ENCODE data around the gene ZNF641. TPM values are rescaled to one million over a fixed set of nuclear protein-coding genes. Genes with fewer than 3 reads are reported as not detected.

ZNF641 gene
- total RNA-seq (2021; fragmentation: NEBNext Ultra II Directional; extraction: Animal tissue kit (Norgen Biotek cat#: 25700)), result 1 to 10 TPM; 4.2 to 6.4 (median 5.2) TPM
- long read RNA-seq, result 0 reads

DNA sequence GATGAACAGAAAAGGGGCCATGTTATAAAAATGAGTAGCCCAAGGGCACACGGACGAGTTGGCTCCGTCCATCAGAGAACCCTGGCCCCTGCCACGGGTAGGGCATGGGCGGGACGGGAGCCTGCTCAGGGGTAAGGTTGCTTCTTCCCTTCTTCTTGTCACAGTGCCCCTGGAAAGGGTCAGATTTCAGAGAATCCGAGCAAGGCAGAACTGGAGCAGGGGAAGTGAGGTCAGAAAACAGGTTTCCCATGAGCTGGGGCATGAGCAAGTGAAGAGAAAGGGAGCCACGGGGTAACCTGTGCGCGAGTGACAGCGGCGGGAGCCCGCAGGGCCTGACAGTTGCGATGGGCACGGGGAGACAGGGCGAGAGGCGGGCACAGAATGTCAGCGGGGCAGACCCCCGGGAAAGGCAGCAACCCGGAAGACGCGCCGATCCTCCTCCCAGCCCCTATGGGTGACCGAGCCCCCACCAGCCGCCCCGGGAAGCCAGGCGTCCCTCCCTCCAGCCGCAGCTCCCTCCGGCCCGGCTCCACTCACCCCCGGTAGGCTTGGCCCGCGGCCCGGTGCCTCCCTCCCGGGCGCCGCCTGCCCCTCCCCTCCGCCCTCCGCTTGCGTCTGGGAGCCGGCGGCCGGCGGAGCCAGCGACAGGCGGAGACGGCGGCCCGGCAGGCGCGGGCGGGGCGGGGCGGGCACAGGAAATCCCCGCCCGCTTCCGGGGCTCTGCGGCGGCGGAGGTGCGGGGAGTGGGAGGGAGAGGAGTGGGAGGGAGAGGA, at the start of gene ZNF641:
TSS of gene ZNF641 (minus strand) at position 671 of the 773 bp plus-strand sequence. CDS start 2,829 bp downstream, outside the sequence.
- Mint-ChIP-seq H3K27me3 (ENCODE audit: insufficient read depth) (peaks cover 6% of the 10 kb centered on the region), H3K4me1 (ENCODE audit: low read depth) (peaks cover 9% of the 10 kb centered on the region), H3K4me3 (peak within 1 kb of the TSS; percentile 92), H3K27ac (peak within 1 kb of the TSS; percentile 79), H3K9me3 (no peaks in the 10 kb centered on the region), H3K36me3 (ENCODE audit: low read depth) (peaks cover 10% of the 10 kb centered on the region)
- DNase-seq, result peak; percentile 28
- TF ChIP-seq CTCF (IDR thresholded peaks at IDR 0.05), result no peak

GRCh38 chr12:48390026-48390425, 39.3 kb upstream of the ZNF641 start:
- no peak for DNase-seq
- peaks cover 1% of the 10 kb centered on the region for H3K27me3 Mint-ChIP-seq (ENCODE audit: insufficient read depth)

GRCh38 chr12:48389409-48389808, 38.7 kb upstream of the ZNF641 start:
- H3K27ac Mint-ChIP-seq, result peak overlapping the region; percentile 37; the same call in 1 of the 2 replicates
- H3K36me3 Mint-ChIP-seq (ENCODE audit: low read depth), result no peaks in the 10 kb centered on the region
- no peaks in the 10 kb centered on the region for H3K9me3 Mint-ChIP-seq
- DNase-seq, result no peak
- H3K4me1 Mint-ChIP-seq (ENCODE audit: low read depth), result peaks cover 29% of the 10 kb centered on the region
- no peak for TF ChIP-seq CTCF (IDR thresholded peaks at IDR 0.05)
- peaks cover 1% of the 10 kb centered on the region; the same call in 1 of the 2 replicates for H3K27me3 Mint-ChIP-seq (ENCODE audit: insufficient read depth)
- H3K4me3 Mint-ChIP-seq, result no peak overlapping the region; the same call in 1 of the 2 replicates

More at GRCh38 chr12:48390026-48390425, 39.3 kb upstream of the ZNF641 start:
- Mint-ChIP-seq H3K4me1 (ENCODE audit: low read depth) (peaks cover 29% of the 10 kb centered on the region), H3K9me3 (no peaks in the 10 kb centered on the region), H3K4me3 (no peak overlapping the region), H3K27ac (no peak overlapping the region; the same call in 1 of the 2 replicates), H3K36me3 (ENCODE audit: low read depth) (no peaks in the 10 kb centered on the region)
- no peak for TF ChIP-seq CTCF (IDR thresholded peaks at IDR 0.05)

- DNase-seq, result peak; percentile 64
- TF ChIP-seq CTCF (IDR thresholded peaks at IDR 0.05), result no peak
Observed at GRCh38 chr12:48388938-48389337, 38.2 kb upstream of the ZNF641 start.

GRCh38 chr12:48388460-48388859, 37.7 kb upstream of the ZNF641 start:
- Mint-ChIP-seq H3K27me3 (ENCODE audit: insufficient read depth) (no peaks in the 10 kb centered on the region), H3K9me3 (no peaks in the 10 kb centered on the region), H3K4me1 (ENCODE audit: low read depth) (peaks cover 29% of the 10 kb centered on the region), H3K36me3 (ENCODE audit: low read depth) (no peaks in the 10 kb centered on the region), H3K4me3 (no peak overlapping the region), H3K27ac (no peak overlapping the region)
- peak; percentile 39 for DNase-seq
- TF ChIP-seq CTCF (IDR thresholded peaks at IDR 0.05), result no peak

More at GRCh38 chr12:48388938-48389337, 38.2 kb upstream of the ZNF641 start:
- no peaks in the 10 kb centered on the region for H3K9me3 Mint-ChIP-seq
- no peaks in the 10 kb centered on the region for H3K36me3 Mint-ChIP-seq (ENCODE audit: low read depth)
- no peaks in the 10 kb centered on the region for H3K27me3 Mint-ChIP-seq (ENCODE audit: insufficient read depth)
- H3K4me3 Mint-ChIP-seq, result no peak overlapping the region; the same call in 1 of the 2 replicates
- peaks cover 29% of the 10 kb centered on the region for H3K4me1 Mint-ChIP-seq (ENCODE audit: low read depth)
- H3K27ac Mint-ChIP-seq, result peak overlapping the region; percentile 37; the same call in 1 of the 2 replicates
